ENCODE data around the gene DACH1.

DACH1 gene

GRCh38 chr13:71775966-71776365 lies 91.0 kb downstream of the DACH1 start:
- Histone ChIP-seq H3K27me3 (ENCODE audit: insufficient read depth, low read length) (no peaks in the 10 kb centered on the region), H3K36me3 (ENCODE audit: insufficient read depth, low read length) (peaks cover 3% of the 10 kb centered on the region), H3K9me3 (ENCODE audit: low read length) (no peaks in the 10 kb centered on the region), H2AFZ (ENCODE audit: low read depth, low read length) (no peak overlapping the region), H3K4me3 (ENCODE audit: low read length) (no peak overlapping the region), H3K4me1 (ENCODE audit: insufficient read depth, low read length) (peaks cover 4% of the 10 kb centered on the region)

GRCh38 chr13:71774863-71775262 lies 92.1 kb downstream of the DACH1 start:
- Histone ChIP-seq H3K9me3 (ENCODE audit: low read length) (no peaks in the 10 kb centered on the region), H2AFZ (ENCODE audit: low read depth, low read length) (no peak overlapping the region), H3K36me3 (ENCODE audit: insufficient read depth, low read length) (no peaks in the 10 kb centered on the region), H3K4me3 (ENCODE audit: low read length) (no peak overlapping the region), H3K27me3 (ENCODE audit: insufficient read depth, low read length) (no peaks in the 10 kb centered on the region), H3K4me1 (ENCODE audit: insufficient read depth, low read length) (peaks cover 4% of the 10 kb centered on the region)

GRCh38 chr13:71773531-71773930 lies 93.5 kb downstream of the DACH1 start:
- Histone ChIP-seq H3K36me3 (ENCODE audit: insufficient read depth, low read length) (no peaks in the 10 kb centered on the region), H2AFZ (ENCODE audit: low read depth, low read length) (no peak overlapping the region), H3K4me1 (ENCODE audit: insufficient read depth, low read length) (peaks cover 4% of the 10 kb centered on the region), H3K27me3 (ENCODE audit: insufficient read depth, low read length) (no peaks in the 10 kb centered on the region), H3K9me3 (ENCODE audit: low read length) (no peaks in the 10 kb centered on the region), H3K4me3 (ENCODE audit: low read length) (no peak overlapping the region)

GRCh38 chr13:71772361-71772760 lies 94.6 kb downstream of the DACH1 start:
- H3K27me3 ChIP-seq (ENCODE audit: insufficient read depth, low read length) = no peaks in the 10 kb centered on the region
- no peaks in the 10 kb centered on the region for H3K36me3 ChIP-seq (ENCODE audit: insufficient read depth, low read length)
- H2AFZ ChIP-seq (ENCODE audit: low read depth, low read length) = no peak overlapping the region
- H3K4me3 ChIP-seq (ENCODE audit: low read length) = no peak overlapping the region
- no peaks in the 10 kb centered on the region for H3K9me3 ChIP-seq (ENCODE audit: low read length)
- peaks cover 4% of the 10 kb centered on the region for H3K4me1 ChIP-seq (ENCODE audit: insufficient read depth, low read length)

- peaks cover 4% of the 10 kb centered on the region for H3K4me1 ChIP-seq (ENCODE audit: insufficient read depth, low read length)
- no peak overlapping the region for H3K4me3 ChIP-seq (ENCODE audit: low read length)
- H3K27me3 ChIP-seq (ENCODE audit: insufficient read depth, low read length) = no peaks in the 10 kb centered on the region
- no peaks in the 10 kb centered on the region for H3K9me3 ChIP-seq (ENCODE audit: low read length)
- no peaks in the 10 kb centered on the region for H3K36me3 ChIP-seq (ENCODE audit: insufficient read depth, low read length)
- no peak overlapping the region for H2AFZ ChIP-seq (ENCODE audit: low read depth, low read length)
Measured at GRCh38 chr13:71771144-71771543, 95.9 kb downstream of the DACH1 start.

GRCh38 chr13:71770710-71771109 lies 96.3 kb downstream of the DACH1 start:
- Histone ChIP-seq H3K4me3 (ENCODE audit: low read length) (no peak overlapping the region), H3K36me3 (ENCODE audit: insufficient read depth, low read length) (no peaks in the 10 kb centered on the region)

GRCh38 chr13:71768881-71769280 lies 98.1 kb downstream of the DACH1 start:
- Histone ChIP-seq H2AFZ (ENCODE audit: low read depth, low read length) (no peak overlapping the region), H3K9me3 (ENCODE audit: low read length) (no peaks in the 10 kb centered on the region), H3K4me3 (ENCODE audit: low read length) (no peak overlapping the region), H3K27me3 (ENCODE audit: insufficient read depth, low read length) (no peaks in the 10 kb centered on the region), H3K36me3 (ENCODE audit: insufficient read depth, low read length) (no peaks in the 10 kb centered on the region), H3K4me1 (ENCODE audit: insufficient read depth, low read length) (peaks cover 4% of the 10 kb centered on the region)

More at GRCh38 chr13:71770710-71771109, 96.3 kb downstream of the DACH1 start:
- peaks cover 4% of the 10 kb centered on the region for H3K4me1 ChIP-seq (ENCODE audit: insufficient read depth, low read length)
- no peaks in the 10 kb centered on the region for H3K27me3 ChIP-seq (ENCODE audit: insufficient read depth, low read length)
- no peaks in the 10 kb centered on the region for H3K9me3 ChIP-seq (ENCODE audit: low read length)
- no peak overlapping the region for H2AFZ ChIP-seq (ENCODE audit: low read depth, low read length)

GRCh38 chr13:71759651-71760511 lies 107.1 kb downstream of the DACH1 start:
- Histone ChIP-seq H3K27me3 (ENCODE audit: insufficient read depth, low read length) (no peaks in the 10 kb centered on the region), H3K9me3 (ENCODE audit: low read length) (no peaks in the 10 kb centered on the region), H2AFZ (ENCODE audit: low read depth, low read length) (peak overlapping the region; percentile 48), H3K4me1 (ENCODE audit: insufficient read depth, low read length) (peaks cover 34% of the 10 kb centered on the region), H3K36me3 (ENCODE audit: insufficient read depth, low read length) (no peaks in the 10 kb centered on the region), H3K4me3 (ENCODE audit: low read length) (peak overlapping the region; percentile 35)

- Histone ChIP-seq H3K36me3 (ENCODE audit: insufficient read depth, low read length) (no peaks in the 10 kb centered on the region), H3K4me1 (ENCODE audit: insufficient read depth, low read length) (peaks cover 34% of the 10 kb centered on the region), H2AFZ (ENCODE audit: low read depth, low read length) (no peak overlapping the region), H3K27me3 (ENCODE audit: insufficient read depth, low read length) (no peaks in the 10 kb centered on the region), H3K4me3 (ENCODE audit: low read length) (no peak overlapping the region), H3K9me3 (ENCODE audit: low read length) (no peaks in the 10 kb centered on the region)
Measured at GRCh38 chr13:71758828-71759227, 108.2 kb downstream of the DACH1 start.

- Histone ChIP-seq H3K9me3 (ENCODE audit: low read length) (no peaks in the 10 kb centered on the region), H3K4me1 (ENCODE audit: insufficient read depth, low read length) (peaks cover 50% of the 10 kb centered on the region), H3K27me3 (ENCODE audit: insufficient read depth, low read length) (no peaks in the 10 kb centered on the region), H3K36me3 (ENCODE audit: insufficient read depth, low read length) (no peaks in the 10 kb centered on the region), H2AFZ (ENCODE audit: low read depth, low read length) (no peak overlapping the region), H3K4me3 (ENCODE audit: low read length) (no peak overlapping the region)
Measured at GRCh38 chr13:71754407-71754974, 112.5 kb downstream of the DACH1 start.

GRCh38 chr13:71752775-71753513 lies 114.1 kb downstream of the DACH1 start:
- Histone ChIP-seq H3K4me1 (ENCODE audit: insufficient read depth, low read length) (peaks cover 41% of the 10 kb centered on the region), H3K27me3 (ENCODE audit: insufficient read depth, low read length) (no peaks in the 10 kb centered on the region), H3K9me3 (ENCODE audit: low read length) (no peaks in the 10 kb centered on the region), H3K4me3 (ENCODE audit: low read length) (no peak overlapping the region), H3K36me3 (ENCODE audit: insufficient read depth, low read length) (no peaks in the 10 kb centered on the region), H2AFZ (ENCODE audit: low read depth, low read length) (no peak overlapping the region)

- Histone ChIP-seq H3K4me1 (ENCODE audit: insufficient read depth, low read length) (peaks cover 44% of the 10 kb centered on the region), H3K36me3 (ENCODE audit: insufficient read depth, low read length) (no peaks in the 10 kb centered on the region), H3K4me3 (ENCODE audit: low read length) (no peak overlapping the region), H3K9me3 (ENCODE audit: low read length) (no peaks in the 10 kb centered on the region), H3K27me3 (ENCODE audit: insufficient read depth, low read length) (no peaks in the 10 kb centered on the region), H2AFZ (ENCODE audit: low read depth, low read length) (no peak overlapping the region)
Measured at GRCh38 chr13:71751073-71751472, 115.9 kb downstream of the DACH1 start.

- H3K27me3 ChIP-seq (ENCODE audit: insufficient read depth, low read length) = no peaks in the 10 kb centered on the region
- H3K4me1 ChIP-seq (ENCODE audit: insufficient read depth, low read length) = peaks cover 37% of the 10 kb centered on the region
- no peaks in the 10 kb centered on the region for H3K36me3 ChIP-seq (ENCODE audit: insufficient read depth, low read length)
- no peak overlapping the region for H2AFZ ChIP-seq (ENCODE audit: low read depth, low read length)
- H3K9me3 ChIP-seq (ENCODE audit: low read length) = peaks cover 2% of the 10 kb centered on the region
- H3K4me3 ChIP-seq (ENCODE audit: low read length) = no peak overlapping the region
Measured at GRCh38 chr13:71730267-71730666, 136.7 kb downstream of the DACH1 start.
